ENCODE data around the gene OR7G3. TPM values are rescaled to one million over a fixed set of nuclear protein-coding genes. Genes with fewer than 3 reads are reported as not detected.

The OR7G3 gene
- total and polyA plus RNA-seq, 4 donors = not detected

GRCh38 chr19:9144920-9145319 lies 18.2 kb upstream of the OR7G3 start:
- peaks cover 0 to 14% (median under 1%) of the 10 kb centered on the region in 4 donors for H3K9me3 ChIP-seq (ENCODE audit: control insufficient read depth in 4 of 4, low read length in 3 of 4)
- H3K27ac ChIP-seq (ENCODE audit: low read depth in 1 of 2, low read length in 2 of 2) = no peak overlapping the region
- H3K4me3 ChIP-seq (ENCODE audit: low read depth in 1 of 3, low read length in 3 of 3) = peak overlapping the region in 1 of 3 donors; percentile 35
- DNase-seq (ENCODE audit: low spot score) = no peak
- TF ChIP-seq HNF4G (IDR thresholded peaks at IDR 0.05) (no peak), MAX (IDR thresholded peaks at IDR 0.05) (no peak), TAF1 (conservative IDR thresholded peaks at IDR 0.05) (no peak), GABPA (IDR thresholded peaks at IDR 0.05 in 1 of 2, conservative IDR thresholded peaks at IDR 0.05 in 1 of 2) (no peak), ATF3 (IDR thresholded peaks at IDR 0.05) (no peak), HNF4A (conservative IDR thresholded peaks at IDR 0.05) (no peak), CTCF (IDR thresholded peaks at IDR 0.05; ENCODE audit: low read depth, low read length, missing input control) (no peak), SP1 (IDR thresholded peaks at IDR 0.05) (no peak), RXRA (IDR thresholded peaks at IDR 0.05) (no peak), NR2F2 (IDR thresholded peaks at IDR 0.05) (no peak), REST (IDR thresholded peaks at IDR 0.05) (no peak), JUND (IDR thresholded peaks at IDR 0.05) (no peak), EGR1 (IDR thresholded peaks at IDR 0.05; ENCODE audit: low read depth in 2 of 2) (no peak), FOXA1 (IDR thresholded peaks at IDR 0.05) (no peak), FOXA2 (IDR thresholded peaks at IDR 0.05) (no peak), YY1 (IDR thresholded peaks at IDR 0.05) (no peak)
- H3K4me1 ChIP-seq (ENCODE audit: control insufficient read depth in 4 of 4, insufficient read depth in 4 of 4, low read length in 3 of 4) = peaks cover 0 to 14% (median 13%) of the 10 kb centered on the region in 4 donors
- 98% methylated on average over 5 of the region's 5 CpGs for WGBS
- no peaks in the 10 kb centered on the region for H3K27me3 ChIP-seq (ENCODE audit: control insufficient read depth in 4 of 4, insufficient read depth in 4 of 4, low read length in 3 of 4)
- no peak overlapping the region for H3K9ac ChIP-seq (ENCODE audit: low read depth in 1 of 2, low read length in 2 of 2)
- peaks cover 0 to 8% (median 3%) of the 10 kb centered on the region in 4 donors for H3K36me3 ChIP-seq (ENCODE audit: control insufficient read depth in 4 of 4, insufficient read depth in 3 of 4, low read depth in 1 of 4, low read length in 3 of 4)

GRCh38 chr19:9140159-9140874 lies 13.6 kb upstream of the OR7G3 start, which contains the start of gene ZNF317:
TSS of gene ZNF317 (plus strand) at chr19:9140397. CDS start at chr19:9156017, 15,620 bp downstream.
- peaks cover 0 to 2% (median 0%) of the 10 kb centered on the region in 4 donors for H3K36me3 ChIP-seq (ENCODE audit: control insufficient read depth in 4 of 4, insufficient read depth in 3 of 4, low read depth in 1 of 4, low read length in 3 of 4)
- H3K4me3 ChIP-seq (ENCODE audit: low read depth in 1 of 3, low read length in 3 of 3) = peak within 1 kb of the TSS; percentile 86 to 100 (median 100)
- peak within 1 kb of the TSS; percentile 90 to 94 for H3K27ac ChIP-seq (ENCODE audit: low read depth in 1 of 2, low read length in 2 of 2)
- peak within 1 kb of the TSS; percentile 75 to 93 for H3K9ac ChIP-seq (ENCODE audit: low read depth in 1 of 2, low read length in 2 of 2)
- peak; percentile 89 for DNase-seq (ENCODE audit: low spot score)
- peaks cover 0 to 18% (median 15%) of the 10 kb centered on the region in 4 donors for H3K4me1 ChIP-seq (ENCODE audit: control insufficient read depth in 4 of 4, insufficient read depth in 4 of 4, low read length in 3 of 4)
- no peaks in the 10 kb centered on the region for H3K27me3 ChIP-seq (ENCODE audit: control insufficient read depth in 4 of 4, insufficient read depth in 4 of 4, low read length in 3 of 4)
- under 1% methylated on average over 43 of the region's 43 CpGs for WGBS
- peaks cover 0 to 13% (median 0%) of the 10 kb centered on the region in 4 donors for H3K9me3 ChIP-seq (ENCODE audit: control insufficient read depth in 4 of 4, low read length in 3 of 4)
- no peak for TF ChIP-seq JUND (IDR thresholded peaks at IDR 0.05)
- no peak for TF ChIP-seq RAD21 (IDR thresholded peaks at IDR 0.05)
- no peak for TF ChIP-seq FOXA2 (IDR thresholded peaks at IDR 0.05)
- TF ChIP-seq SP1 (IDR thresholded peaks at IDR 0.05) = no peak
- no peak for TF ChIP-seq TAF1 (conservative IDR thresholded peaks at IDR 0.05)
- peak; percentile 36 to 89 for TF ChIP-seq GABPA (IDR thresholded peaks at IDR 0.05 in 1 of 2, conservative IDR thresholded peaks at IDR 0.05 in 1 of 2)
- TF ChIP-seq HNF4G (IDR thresholded peaks at IDR 0.05) = no peak
- no peak for TF ChIP-seq CTCF (IDR thresholded peaks at IDR 0.05; ENCODE audit: low read depth, low read length, missing input control)
- TF ChIP-seq YY1 (IDR thresholded peaks at IDR 0.05) = peak; percentile 99
- TF ChIP-seq FOXA1 (IDR thresholded peaks at IDR 0.05) = no peak
- TF ChIP-seq NR2F2 (IDR thresholded peaks at IDR 0.05) = peak; percentile 75
- peak; percentile 27 to 41 for TF ChIP-seq RXRA (IDR thresholded peaks at IDR 0.05)
- peak in 1 of 2 donors; percentile 4 for TF ChIP-seq HNF4A (conservative IDR thresholded peaks at IDR 0.05)
- no peak for TF ChIP-seq EGR1 (IDR thresholded peaks at IDR 0.05; ENCODE audit: low read depth in 2 of 2)
- TF ChIP-seq REST (IDR thresholded peaks at IDR 0.05) = no peak
- TF ChIP-seq ATF3 (IDR thresholded peaks at IDR 0.05) = no peak

All from liver (tissue), 9 donors.